Activated CD4-positive, alpha-beta T cell treated with anti-CD3 and anti-CD28 coated beads for 24 hours (primary cell): ENCODE data around the gene FOXD2.

Experiments
- DNase-seq, 2 donors: peaks; one replicate each; pipeline ENCODE4 v3.0.0-alpha.2; 2020; ENCODE audit warnings: low read depth in 2 of 2

Gene FOXD2

DNA sequence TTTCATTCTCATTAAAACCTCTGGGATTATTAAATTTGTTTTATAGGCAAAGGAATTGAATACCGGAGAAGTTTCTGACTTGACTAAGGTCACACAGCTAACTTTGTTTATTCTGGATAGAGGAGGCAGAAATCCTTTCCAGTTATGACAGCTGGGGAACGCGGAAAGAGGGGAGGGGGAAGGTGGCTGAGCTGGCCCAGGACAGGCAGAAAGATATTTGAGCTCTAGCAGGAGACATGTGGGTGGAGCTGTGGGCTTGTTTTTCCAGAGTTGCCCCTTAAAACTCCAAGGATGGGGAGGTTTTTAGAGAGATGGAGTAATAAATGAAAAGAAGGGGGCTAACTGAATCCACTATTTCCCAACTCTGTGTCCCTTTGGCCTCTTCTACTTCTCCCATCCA, 27.8 kb downstream of the FOXD2 start:
- no peak for DNase-seq

GRCh38 chr1:47468709-47469389, 31.0 kb downstream of the FOXD2 start:
- DNase-seq, result no peak

DNA sequence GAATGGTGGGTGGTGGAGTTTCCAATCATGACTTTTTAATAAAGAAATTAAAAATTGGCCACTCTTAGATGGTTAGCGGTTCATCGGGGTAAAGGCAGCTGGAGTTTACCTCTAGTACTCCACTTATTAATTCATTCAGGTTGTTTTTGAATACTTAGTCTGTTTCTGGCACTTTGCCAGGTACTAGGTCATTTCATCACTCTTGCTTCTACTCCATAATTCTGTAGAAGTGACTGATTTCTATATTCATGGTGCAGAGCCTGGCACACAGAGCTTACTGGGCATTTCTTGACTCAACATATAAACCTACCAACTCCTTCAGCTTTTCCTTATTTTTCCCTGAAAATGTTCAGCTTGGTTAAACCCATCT, 31.5 kb downstream of the FOXD2 start:
- DNase-seq, result no peak

DNA sequence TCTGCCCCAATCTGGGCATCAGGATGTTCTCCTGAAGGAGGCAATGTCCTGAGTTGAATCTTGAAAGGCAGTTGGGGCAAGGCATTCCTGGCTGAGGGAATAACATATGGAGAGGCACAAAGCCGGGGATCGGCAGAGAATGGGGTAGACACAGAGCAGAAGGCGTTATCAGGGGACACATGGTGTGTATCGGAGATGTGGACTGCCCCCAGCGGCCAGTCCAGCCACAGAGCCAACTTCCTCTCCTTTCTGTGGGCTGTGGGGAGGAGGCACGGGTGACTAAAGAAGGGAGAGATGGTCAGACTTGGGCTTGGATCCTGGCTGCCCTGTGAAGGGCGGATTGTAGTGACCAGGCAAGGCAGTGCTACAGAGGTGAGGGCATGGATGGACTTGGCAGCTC, 32.1 kb downstream of the FOXD2 start:
- no peak for DNase-seq

DNA sequence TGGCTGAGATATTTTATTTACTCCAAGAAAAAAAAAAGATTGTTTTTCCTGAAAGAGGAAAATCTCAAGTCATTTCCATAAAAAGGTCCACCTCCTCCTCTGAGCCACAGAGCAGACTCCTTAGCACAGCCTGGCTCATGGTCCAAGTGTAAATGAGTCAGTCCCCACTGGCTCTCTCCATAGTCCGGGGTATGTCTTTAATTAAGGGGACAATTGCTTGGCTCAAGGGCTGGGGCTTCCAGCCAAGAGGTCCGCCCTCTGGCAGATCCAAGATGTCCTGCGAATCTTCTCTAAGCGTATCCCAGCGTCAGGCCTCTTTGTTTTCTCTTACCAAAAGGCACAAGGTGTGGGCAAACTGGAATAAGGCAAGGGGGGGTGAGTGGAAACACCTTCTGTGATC, 33.3 kb downstream of the FOXD2 start:
- DNase-seq, result no peak

- DNase-seq, result no peak
These were observed 36.7 kb downstream of the FOXD2 start for GRCh38 chr1:47474278-47475193.

GRCh38 chr1:47477595-47478080, 39.8 kb downstream of the FOXD2 start:
- no peak for DNase-seq

- DNase-seq, result no peak
These were observed 40.2 kb downstream of the FOXD2 start for GRCh38 chr1:47478090-47478489.

DNA sequence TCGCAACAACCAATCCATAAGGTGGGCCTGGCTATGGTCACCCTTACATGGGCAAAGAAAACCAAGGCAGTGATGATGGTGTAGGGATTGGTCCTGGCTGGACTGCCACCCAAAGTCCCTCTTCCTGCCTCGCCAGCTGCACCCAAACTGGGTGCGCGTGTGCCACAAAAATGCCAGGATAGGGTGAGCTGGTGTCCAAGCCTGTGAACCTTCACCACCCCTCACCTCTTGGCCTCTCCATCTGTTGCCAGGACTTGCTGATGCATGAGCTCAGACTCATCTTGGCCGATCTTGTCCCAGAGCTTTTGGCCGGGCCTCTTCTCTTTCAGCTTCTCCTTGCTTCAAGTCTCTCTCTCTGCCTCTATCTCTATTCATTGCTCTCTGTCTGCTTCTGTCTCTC, 41.8 kb downstream of the FOXD2 start:
- no peak for DNase-seq

DNA sequence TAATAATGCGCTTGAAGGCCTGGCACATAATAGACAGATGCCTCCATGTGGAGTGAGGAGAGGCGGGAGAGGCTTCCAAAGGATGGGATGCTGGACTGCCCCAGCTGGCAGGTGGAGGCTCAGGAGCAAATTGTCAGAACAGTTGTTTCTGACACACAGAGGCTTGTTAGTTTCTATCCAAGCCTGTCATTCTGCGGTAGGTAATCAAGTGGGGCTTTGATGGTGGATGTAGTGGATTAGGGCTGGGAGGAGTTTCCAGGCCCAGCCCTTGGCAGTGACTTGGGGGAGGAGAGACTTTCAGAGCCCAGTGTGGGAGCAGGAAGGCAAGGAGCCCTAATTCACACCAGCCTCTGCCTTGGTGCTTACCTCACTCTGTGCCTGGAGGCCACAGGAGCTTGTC, 44.1 kb downstream of the FOXD2 start:
- no peak for DNase-seq

DNA sequence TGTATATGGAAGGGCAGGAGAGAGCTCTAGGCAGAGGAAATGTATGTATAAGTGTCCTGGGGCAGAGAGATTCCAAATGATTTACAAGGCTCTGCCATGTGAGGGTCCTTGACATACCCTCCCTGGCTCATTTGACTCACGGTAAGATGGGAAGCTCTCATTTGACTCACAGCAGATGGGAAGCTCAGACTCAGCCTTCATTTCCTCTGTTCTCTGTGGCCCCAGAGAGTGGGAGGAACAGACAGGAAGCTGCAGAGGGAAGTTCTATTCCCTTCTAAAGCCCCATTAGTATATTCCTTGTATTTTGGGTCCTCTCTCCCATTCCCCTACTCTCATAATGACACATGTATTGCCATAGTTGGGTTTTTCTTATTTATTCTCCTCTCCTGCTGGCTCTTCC, 44.9 kb downstream of the FOXD2 start:
- no peak for DNase-seq

DNA sequence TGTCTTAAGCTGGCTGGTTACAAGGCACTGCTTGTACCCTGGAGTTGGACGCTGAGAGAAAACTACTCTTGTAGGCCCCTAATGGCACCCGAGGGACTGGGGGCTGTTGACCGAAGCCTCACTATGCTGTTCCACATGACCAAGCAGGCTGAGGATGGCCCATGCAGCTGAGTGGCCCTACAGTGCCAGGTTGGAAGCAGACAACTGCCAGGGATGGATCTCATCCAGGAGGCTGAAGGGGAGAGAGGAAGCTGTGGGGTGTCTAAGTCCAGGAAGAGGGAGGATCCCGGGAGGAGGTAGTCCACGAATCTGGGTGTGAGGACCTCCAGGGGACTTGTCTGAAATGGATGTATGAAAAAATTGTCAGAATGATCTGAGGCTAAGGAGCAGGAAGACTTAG, 45.8 kb downstream of the FOXD2 start:
- DNase-seq, result no peak

DNA sequence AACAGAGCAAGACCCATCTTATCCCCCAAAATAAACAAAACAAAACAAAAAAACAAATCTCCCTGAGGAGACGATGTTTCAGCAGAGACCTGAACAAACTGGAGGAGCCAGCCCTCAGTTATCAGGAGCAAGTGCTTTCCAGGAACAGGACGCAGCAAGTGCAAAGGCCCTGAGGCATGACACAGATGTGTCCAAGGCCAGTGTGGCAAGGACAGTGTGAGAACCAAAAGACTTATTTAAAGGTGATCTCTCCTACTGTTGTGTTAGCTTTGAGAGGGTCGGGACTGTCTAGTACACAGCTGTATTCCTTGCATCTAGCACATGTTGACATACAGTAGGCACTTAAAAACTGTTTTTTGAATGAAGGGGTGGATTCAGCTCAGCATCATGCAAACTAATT, 48.0 kb downstream of the FOXD2 start:
- no peak for DNase-seq

DNA sequence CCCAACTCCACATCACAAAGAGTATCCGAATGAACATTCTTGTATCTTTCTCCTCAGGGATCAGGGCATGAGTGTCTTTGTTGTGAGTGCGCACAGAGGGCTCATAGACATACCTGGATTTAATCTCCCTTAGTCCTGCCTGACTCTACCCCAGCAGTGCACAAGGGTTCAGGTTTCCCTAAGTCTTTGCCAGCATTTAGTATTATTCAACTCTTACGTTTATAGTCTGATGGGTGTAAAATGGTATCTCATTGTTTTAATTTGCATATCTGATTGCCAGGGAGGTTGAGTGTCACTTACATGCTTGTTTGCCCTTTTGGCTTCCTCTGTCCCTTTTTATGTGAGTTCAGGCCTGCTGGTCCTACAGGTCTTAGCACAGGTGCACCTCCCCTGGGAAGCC, 49.5 kb downstream of the FOXD2 start:
- DNase-seq, result no peak

- DNase-seq, result no peak
These were observed 50.1 kb downstream of the FOXD2 start for GRCh38 chr1:47487850-47488450.
